ENCODE results near the gene RPS2.

Gene RPS2

DNA sequence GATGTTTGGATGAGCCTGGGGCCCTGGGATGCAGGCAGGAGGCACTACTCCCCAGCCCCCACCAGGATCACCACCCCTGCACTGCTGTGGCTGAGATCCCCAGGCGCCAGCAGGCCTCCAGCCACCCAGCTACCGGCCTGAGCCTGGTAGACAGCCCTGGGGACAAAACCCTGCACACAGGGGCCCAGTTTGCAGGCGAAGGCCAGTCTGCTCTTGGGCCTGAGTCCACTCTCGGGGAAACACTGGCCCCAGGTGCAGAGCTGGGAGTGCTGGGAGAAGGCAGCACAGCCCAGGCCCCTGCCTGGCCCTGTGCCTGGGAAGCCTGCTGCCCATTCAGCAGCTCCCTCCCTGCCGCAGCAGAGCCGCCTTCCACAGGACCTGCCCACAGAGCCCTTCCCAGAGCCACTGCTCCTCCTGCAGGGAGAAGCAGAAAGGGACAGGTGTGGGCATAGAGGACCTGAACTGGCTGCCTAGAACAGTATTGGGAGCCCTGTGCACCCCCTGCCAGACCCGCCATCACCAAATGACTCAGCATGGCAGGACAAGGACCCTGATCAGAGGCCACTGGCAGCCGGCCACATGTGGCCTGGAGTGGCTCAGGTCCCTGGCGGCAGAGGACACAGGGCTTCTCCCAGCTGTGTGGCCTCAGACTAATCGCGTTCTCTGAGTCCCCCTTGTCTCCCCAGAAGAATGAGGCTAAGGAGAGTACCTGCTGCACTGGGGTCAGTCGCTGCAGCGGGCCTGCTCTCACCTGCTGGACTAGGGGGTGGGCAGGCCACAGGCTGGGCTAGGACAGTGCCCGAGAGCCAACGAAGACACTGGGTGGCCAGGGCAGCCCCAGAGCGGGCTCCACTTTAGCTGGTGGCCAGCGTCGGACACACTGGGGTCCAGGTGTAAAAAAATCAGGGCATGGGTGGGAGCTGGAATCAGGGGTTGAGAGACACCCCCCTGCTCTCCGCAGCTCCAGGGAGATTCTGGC is 32.3 kb downstream of the RPS2 start:
- Histone ChIP-seq H3K9me3 (no peaks in the 10 kb centered on the region), H3K4me1 (no peaks in the 10 kb centered on the region), H3K27me3 (no peaks in the 10 kb centered on the region), H3K36me3 (no peaks in the 10 kb centered on the region), H3K4me3 (ENCODE audit: low read depth, low read length) (no peak overlapping the region)
- TF ChIP-seq, protein P1, sequence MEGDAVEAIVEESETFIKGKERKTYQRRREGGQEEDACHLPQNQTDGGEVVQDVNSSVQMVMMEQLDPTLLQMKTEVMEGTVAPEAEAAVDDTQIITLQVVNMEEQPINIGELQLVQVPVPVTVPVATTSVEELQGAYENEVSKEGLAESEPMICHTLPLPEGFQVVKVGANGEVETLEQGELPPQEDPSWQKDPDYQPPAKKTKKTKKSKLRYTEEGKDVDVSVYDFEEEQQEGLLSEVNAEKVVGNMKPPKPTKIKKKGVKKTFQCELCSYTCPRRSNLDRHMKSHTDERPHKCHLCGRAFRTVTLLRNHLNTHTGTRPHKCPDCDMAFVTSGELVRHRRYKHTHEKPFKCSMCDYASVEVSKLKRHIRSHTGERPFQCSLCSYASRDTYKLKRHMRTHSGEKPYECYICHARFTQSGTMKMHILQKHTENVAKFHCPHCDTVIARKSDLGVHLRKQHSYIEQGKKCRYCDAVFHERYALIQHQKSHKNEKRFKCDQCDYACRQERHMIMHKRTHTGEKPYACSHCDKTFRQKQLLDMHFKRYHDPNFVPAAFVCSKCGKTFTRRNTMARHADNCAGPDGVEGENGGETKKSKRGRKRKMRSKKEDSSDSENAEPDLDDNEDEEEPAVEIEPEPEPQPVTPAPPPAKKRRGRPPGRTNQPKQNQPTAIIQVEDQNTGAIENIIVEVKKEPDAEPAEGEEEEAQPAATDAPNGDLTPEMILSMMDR (IDR thresholded peaks at IDR 0.05; ENCODE audit: low read depth, low read length): peak; percentile 42
- DNase-seq: peak; percentile 67

DNA sequence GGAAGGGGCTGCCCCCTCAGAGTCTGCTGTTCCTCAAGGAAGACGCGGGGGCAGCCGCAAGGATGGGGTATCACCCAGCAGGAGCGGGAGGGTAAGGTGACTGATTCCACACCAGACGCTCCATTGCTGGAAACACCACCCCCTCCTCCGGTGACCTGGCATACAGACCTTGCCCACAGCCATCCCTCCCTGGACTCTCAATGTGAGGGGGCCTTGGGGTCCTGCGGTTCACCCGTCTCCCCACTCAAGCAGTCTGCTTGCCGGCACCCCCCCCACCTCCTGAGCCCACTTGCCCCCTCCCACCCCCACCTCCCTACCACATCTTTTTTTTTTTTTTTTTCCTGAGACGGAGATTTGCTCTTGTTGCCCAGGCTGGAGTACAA is 34.3 kb downstream of the RPS2 start:
- no peak for DNase-seq
- TF ChIP-seq, protein P1 (IDR thresholded peaks at IDR 0.05; ENCODE audit: low read depth, low read length): no peak
- Histone ChIP-seq H3K4me1 (no peaks in the 10 kb centered on the region), H3K27me3 (no peaks in the 10 kb centered on the region), H3K36me3 (no peaks in the 10 kb centered on the region), H3K4me3 (ENCODE audit: low read depth, low read length) (no peak overlapping the region), H3K9me3 (no peaks in the 10 kb centered on the region)

DNA sequence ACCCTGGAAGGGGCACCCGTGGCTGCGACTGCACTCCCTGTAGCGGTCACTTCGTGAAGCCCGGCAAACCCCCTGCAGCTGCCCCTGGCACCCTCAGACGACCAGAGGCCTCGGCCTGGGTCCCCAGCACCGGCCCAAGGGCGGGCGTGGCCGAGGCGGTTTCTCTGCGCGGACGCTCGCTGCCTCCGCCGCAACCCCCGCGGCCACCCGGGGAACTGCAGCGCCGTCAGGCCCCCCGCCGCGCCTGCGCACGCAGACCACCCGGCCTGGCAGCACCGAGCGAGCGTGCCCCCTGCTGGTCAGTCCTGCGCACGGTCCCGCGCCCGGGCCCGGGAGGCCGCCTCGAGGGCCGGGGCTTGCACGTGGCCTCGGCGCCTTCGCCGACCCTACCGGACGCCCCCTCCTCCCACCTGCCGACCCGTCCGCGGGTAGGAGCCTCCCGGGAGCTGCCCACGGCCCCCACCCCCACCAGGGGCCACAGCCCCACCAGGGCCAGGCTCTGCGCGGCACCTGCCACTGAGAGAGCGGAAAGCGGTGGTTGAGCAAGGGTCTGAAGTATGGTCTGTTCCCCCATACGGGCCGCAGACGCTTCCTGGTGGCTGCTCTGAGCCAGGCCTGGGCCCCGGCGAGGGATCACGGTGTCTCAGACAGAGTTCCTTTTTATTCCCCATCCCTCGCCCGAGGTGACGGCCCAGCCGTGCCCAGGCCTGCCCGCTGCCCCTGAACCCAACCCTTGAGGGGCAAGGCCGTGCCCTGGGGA is 34.9 kb downstream of the RPS2 start:
- Histone ChIP-seq H3K27me3 (no peaks in the 10 kb centered on the region), H3K36me3 (no peaks in the 10 kb centered on the region), H3K9me3 (no peaks in the 10 kb centered on the region), H3K4me1 (no peaks in the 10 kb centered on the region), H3K4me3 (ENCODE audit: low read depth, low read length) (peak overlapping the region; percentile 61)
- TF ChIP-seq, protein P1 (IDR thresholded peaks at IDR 0.05; ENCODE audit: low read depth, low read length): peak; percentile 60
- peak; percentile 94 for DNase-seq

DNA sequence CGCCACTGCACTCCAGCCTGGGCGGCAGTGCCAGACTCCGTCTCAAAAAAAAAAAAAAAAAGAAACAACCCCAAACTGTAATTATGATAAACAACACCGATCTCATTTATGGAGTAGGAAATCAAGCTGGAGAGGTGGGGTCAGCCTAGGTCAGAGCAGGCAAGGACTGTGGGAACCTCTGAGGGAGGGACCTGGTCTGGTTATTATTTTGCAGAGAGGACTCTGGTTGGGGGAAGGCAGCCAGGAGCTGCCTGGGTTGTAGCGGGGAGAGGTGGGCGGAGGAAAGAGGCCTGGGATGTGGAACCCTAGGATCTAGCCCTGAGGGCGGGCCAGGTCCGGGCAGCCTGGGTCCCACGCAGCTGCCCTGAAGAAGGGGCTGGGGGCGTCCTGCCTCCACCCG is 35.5 kb downstream of the RPS2 start:
- H3K4me1 ChIP-seq: no peaks in the 10 kb centered on the region
- TF ChIP-seq, protein P1 (IDR thresholded peaks at IDR 0.05; ENCODE audit: low read depth, low read length): no peak
- H3K36me3 ChIP-seq: no peaks in the 10 kb centered on the region
- H3K9me3 ChIP-seq: no peaks in the 10 kb centered on the region
- peak overlapping the region; percentile 61 for H3K4me3 ChIP-seq (ENCODE audit: low read depth, low read length)
- DNase-seq: peak; percentile 61
- no peaks in the 10 kb centered on the region for H3K27me3 ChIP-seq

DNA sequence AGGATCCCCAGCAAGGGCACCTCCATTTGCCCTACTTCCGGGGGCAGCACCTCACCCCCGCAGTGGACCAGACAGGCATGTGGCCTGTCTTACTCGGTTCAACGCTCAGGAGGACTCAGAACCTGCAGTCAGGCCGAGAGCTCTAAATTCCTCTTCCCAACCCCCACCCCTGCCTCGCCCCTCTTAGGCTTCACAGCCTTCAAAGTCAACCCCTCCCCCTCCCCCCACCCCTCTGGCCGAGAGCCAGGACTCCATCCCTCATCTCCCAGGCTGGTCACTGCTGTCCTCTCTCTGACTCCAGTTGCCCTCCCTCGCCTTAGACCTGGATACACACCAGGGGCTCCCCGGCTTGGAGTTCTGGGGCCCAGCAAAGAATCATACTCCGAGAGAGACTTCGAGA is 38.4 kb downstream of the RPS2 start:
- Histone ChIP-seq H3K4me1 (no peaks in the 10 kb centered on the region), H3K9me3 (no peaks in the 10 kb centered on the region; the same call in 1 of the 2 replicates), H3K36me3 (no peaks in the 10 kb centered on the region), H3K4me3 (ENCODE audit: low read depth, low read length) (no peak overlapping the region), H3K27me3 (peaks cover 10% of the 10 kb centered on the region)
- TF ChIP-seq, protein P1 (IDR thresholded peaks at IDR 0.05; ENCODE audit: low read depth, low read length): no peak
- DNase-seq: no peak

Data from BE2C (cell line).